Thyroid gland (tissue), 4 donors: Measurements from ENCODE around the gene TAS1R3.

Experiments used
- CTCF ChIP-seq, 6 experiments: fragments of 200-600 bp in 3 of 6; fragments of 450-650 bp in 3 of 6; sonication (generic) in 3 of 6; IDR thresholded peaks; one replicate each; pipeline ENCODE4 v1.5.1; 2016 to 2019; ENCODE audit warnings: antibody characterized with exemption in 6 of 6, mild to moderate bottlenecking in 2 of 6, inconsistent platforms in 1 of 6, moderate library complexity in 1 of 6
- POLR2A ChIP-seq, 2 donors: fragments of 450-650 bp; IDR thresholded peaks; one replicate each; pipeline ENCODE4 v1.6.1; 2017; ENCODE audit warnings: antibody characterized with exemption in 2 of 2, mild to moderate bottlenecking in 2 of 2, moderate library complexity in 1 of 2

- TF ChIP-seq CTCF (IDR thresholded peaks at IDR 0.05) (no peak), POLR2A (IDR thresholded peaks at IDR 0.05) (no peak)
Measured at GRCh38 chr1:1364266-1364665, 33.2 kb downstream of the TAS1R3 start.
